HCT116 (cell line): ENCODE measurements around the gene TNFAIP3. TPM values are rescaled to one million over a fixed set of nuclear protein-coding genes. Genes with fewer than 3 reads are reported as not detected.

ENCODE experiments used
- ATAC-seq: fragments of 200-7000 bp; cut with Tn5 transposase; 2 replicates; pipeline ENCODE4 v1.9.1; 2020; ENCODE audit warnings: mild to moderate bottlenecking, moderate library complexity
- BruUV-seq: library from RNA; stranded (reverse); fragments of 400-500 nt; replicated peaks from 2 replicates; lab custom pipeline; 2021; lab: Mats Ljungman, UMichigan
- CTCF ChIA-PET: fragments of 300-600 bp; sonication (Branson Sonifier 250); formaldehyde crosslinking; loops from one replicate; lab custom pipeline; 2021; ENCODE audit warnings: antibody characterized with exemption; lab: Charles Lee
- POLR2A ChIA-PET: fragments of 300-600, 350-600 bp; sonication (Branson Sonifier 250); formaldehyde crosslinking; loops from one replicate; lab custom pipeline; 2021; ENCODE audit warnings: antibody characterized with exemption; lab: Charles Lee
- RAD21 ChIA-PET, 2 experiments: fragments of 300-600 bp; sonication (Branson Sonifier 250); formaldehyde crosslinking; loops; one replicate each; lab custom pipeline; 2023; ENCODE audit warnings: low total read pairs in 2 of 2; ENCODE audit not compliant: uncharacterized antibody in 2 of 2, unreplicated experiment in 2 of 2, low non-redundant PET in 1 of 2; lab: Charles Lee
- DNase-seq: peaks from one replicate; pipeline ENCODE4 v3.0.0-alpha.2; 2010; ENCODE audit warnings: low read depth, low spot score
- H2AFZ ChIP-seq: fragments of 200-600 bp; shearing (Covaris generic), sonication (generic); 2 replicates; pipeline ENCODE4 v1.6.1; 2017; ENCODE audit warnings: low read depth, mixed run types, mixed read lengths, antibody characterized with exemption, low read length; ENCODE audit not compliant: poor library complexity, severe bottlenecking
- H3K27ac ChIP-seq: 2 replicates; pipeline ENCODE4 v1.5.1; 2012; ENCODE audit warnings: low read depth, low read length
- H3K27me3 ChIP-seq: fragments of 200-600 bp; sonication (generic); 2 replicates; pipeline ENCODE4 v1.6.1; 2016; ENCODE audit warnings: mixed run types, low read length, mixed read lengths; ENCODE audit not compliant: insufficient read depth
- H3K36me3 ChIP-seq, 2 experiments: fragments of 200-500 bp in 1 of 2; fragments of 200-600 bp in 1 of 2; sonication (Bioruptor generic) in 1 of 2; sonication (generic) in 1 of 2; 2 replicates each; pipeline versions ENCODE4 v1.5.1 to v1.6.1; 2014 to 2016; ENCODE audit warnings: low read length in 2 of 2, inconsistent platforms in 1 of 2, mixed read lengths in 1 of 2, mixed run types in 1 of 2; ENCODE audit not compliant: insufficient read depth in 2 of 2, control insufficient read depth in 1 of 2
- H3K4me1 ChIP-seq, 2 experiments: fragments of 200-600 bp in 1 of 2; sonication (generic) in 1 of 2; 2 replicates each; pipeline versions ENCODE4 v1.5.1 to v1.6.1; 2012 to 2017; ENCODE audit warnings: low read length in 2 of 2, inconsistent platforms in 1 of 2, mild to moderate bottlenecking in 1 of 2, mixed read lengths in 1 of 2, mixed run types in 1 of 2, moderate library complexity in 1 of 2; ENCODE audit not compliant: insufficient read depth in 2 of 2, control insufficient read depth in 1 of 2
- H3K4me2 ChIP-seq: fragments of 200-600 bp; sonication (generic); 2 replicates; pipeline ENCODE4 v1.6.1; 2017; ENCODE audit warnings: mixed run types, low read length, mixed read lengths
- H3K4me3 ChIP-seq, 2 experiments: fragments of 200-600 bp in 1 of 2; sonication (generic) in 1 of 2; replicated peaks in 1 of 2; 2 replicates each; pipeline ENCODE4 v1.5.1; 2011 to 2016; ENCODE audit warnings: low read length in 2 of 2, control low read depth in 1 of 2, low read depth in 1 of 2, mild to moderate bottlenecking in 1 of 2, mixed read lengths in 1 of 2, mixed run types in 1 of 2
- H3K79me2 ChIP-seq: fragments of 200-600 bp; sonication (generic); 2 replicates; pipeline ENCODE4 v1.6.1; 2017; ENCODE audit warnings: mild to moderate bottlenecking, mixed run types, low read length, moderate library complexity, mixed read lengths; ENCODE audit not compliant: insufficient read depth
- H3K9ac ChIP-seq: fragments of 200-600 bp; sonication (generic); 2 replicates; pipeline ENCODE4 v1.6.1; 2016; ENCODE audit warnings: low read length, mixed read lengths
- H3K9me2 ChIP-seq: fragments of 200-600 bp; sonication (generic), shearing (Covaris generic); 2 replicates; pipeline ENCODE4 v1.6.1; 2017; ENCODE audit warnings: mixed run types, mild to moderate bottlenecking, moderate library complexity; ENCODE audit not compliant: insufficient read depth
- H3K9me3 ChIP-seq, 2 experiments: fragments of 200-500 bp in 1 of 2; fragments of 200-600 bp in 1 of 2; sonication (Bioruptor generic) in 1 of 2; sonication (generic) in 1 of 2; 2 replicates each; pipeline ENCODE4 v1.6.1; 2014 to 2017; ENCODE audit warnings: low read length in 2 of 2, mixed read lengths in 2 of 2, inconsistent platforms in 1 of 2, low read depth in 1 of 2, mild to moderate bottlenecking in 1 of 2, mixed run types in 1 of 2, moderate library complexity in 1 of 2; ENCODE audit not compliant: control insufficient read depth in 1 of 2, insufficient read depth in 1 of 2
- H4K20me1 ChIP-seq: fragments of 200-600 bp; sonication (generic), shearing (Covaris generic); 2 replicates; pipeline ENCODE4 v1.6.1; 2017; ENCODE audit warnings: mixed run types, mild to moderate bottlenecking, moderate library complexity; ENCODE audit not compliant: insufficient read depth
- CEBPB ChIP-seq: IDR thresholded peaks from 2 replicates; pipeline ENCODE4 v1.6.1; 2012; ENCODE audit warnings: low read depth
- EGR1 ChIP-seq: IDR thresholded peaks from 2 replicates; pipeline ENCODE4 v1.6.1; 2012; ENCODE audit warnings: low read depth
- ELF1 ChIP-seq: IDR thresholded peaks from 2 replicates; pipeline ENCODE4 v1.6.1; 2012; ENCODE audit warnings: low read depth, borderline replicate concordance
- EZH2phosphoT487 ChIP-seq: fragments of 200-600 bp; IDR thresholded peaks from 2 replicates; pipeline ENCODE4 v1.6.1; 2018; ENCODE audit warnings: antibody characterized with exemption, borderline replicate concordance
- FOSL1 ChIP-seq: IDR thresholded peaks from 2 replicates; pipeline ENCODE4 v1.6.1; 2012; ENCODE audit warnings: low read depth
- POLR2AphosphoS5 ChIP-seq: IDR thresholded peaks from 2 replicates; pipeline ENCODE4 v1.6.1; 2011; ENCODE audit warnings: mild to moderate bottlenecking, low read depth, low read length, moderate library complexity
- RAD21 ChIP-seq: IDR thresholded peaks from 2 replicates; pipeline ENCODE4 v1.6.1; 2012; ENCODE audit warnings: low read depth, mild to moderate bottlenecking
- SIN3A ChIP-seq: IDR thresholded peaks from 2 replicates; pipeline ENCODE4 v1.6.1; 2012; ENCODE audit warnings: low read depth
- SP1 ChIP-seq: IDR thresholded peaks from 2 replicates; pipeline ENCODE4 v1.6.1; 2012; ENCODE audit warnings: low read depth
- YY1 ChIP-seq: IDR thresholded peaks from 2 replicates; pipeline ENCODE4 v1.6.1; 2011; ENCODE audit warnings: low read length, low read depth, moderate library complexity, mild to moderate bottlenecking; ENCODE audit not compliant: insufficient replicate concordance; ENCODE audit errors: extremely low read depth
- ZNF274 ChIP-seq: fragments of 200-500 bp; sonication (Bioruptor generic); IDR thresholded peaks from 2 replicates; pipeline ENCODE4 v1.6.1; 2014; ENCODE audit warnings: mild to moderate bottlenecking, low read depth, low read length, inconsistent platforms
- intact Hi-C: fragments of 100-400 bp; cut with micrococcal nuclease; formaldehyde crosslinking; loops from 2 replicates; pipeline ENCODE4 v1.10.0; 2022
- total RNA-seq: library from RNA; stranded (reverse); gene quantifications from one replicate; pipeline ENCODE4 v1.2.1, GENCODE V29; 2021; ENCODE audit not compliant: unreplicated experiment
- TF ChIP-seq, protein P1 (sequence below): IDR thresholded peaks from 2 replicates; pipeline ENCODE4 v1.6.1; 2012; ENCODE audit warnings: low read depth
- TF ChIP-seq, protein P2 (sequence below): IDR thresholded peaks from 2 replicates; pipeline ENCODE4 v1.6.1; 2012
- TF ChIP-seq, protein P3 (sequence below): IDR thresholded peaks from 2 replicates; pipeline ENCODE4 v1.6.1; 2011; ENCODE audit warnings: mild to moderate bottlenecking, low read length, moderate library complexity; ENCODE audit not compliant: insufficient replicate concordance; ENCODE audit errors: extremely low read depth
- TF ChIP-seq, protein P4 (sequence below), 3 experiments: fragments of 200-600 bp in 1 of 3; sonication (generic) in 1 of 3; IDR thresholded peaks in 2 of 3; conservative IDR thresholded peaks in 1 of 3; 2 replicates each; pipeline ENCODE4 v1.5.1; 2012 to 2017; ENCODE audit warnings: low read depth in 2 of 3, low read length in 2 of 3, antibody characterized with exemption in 1 of 3, borderline replicate concordance in 1 of 3, control low read depth in 1 of 3, mild to moderate bottlenecking in 1 of 3, mixed read lengths in 1 of 3, mixed run types in 1 of 3, moderate library complexity in 1 of 3; ENCODE audit not compliant: insufficient read depth in 1 of 3

Gene TNFAIP3
- total RNA-seq, 1 experiment from 2014 or later: 4.4 TPM

DNA sequence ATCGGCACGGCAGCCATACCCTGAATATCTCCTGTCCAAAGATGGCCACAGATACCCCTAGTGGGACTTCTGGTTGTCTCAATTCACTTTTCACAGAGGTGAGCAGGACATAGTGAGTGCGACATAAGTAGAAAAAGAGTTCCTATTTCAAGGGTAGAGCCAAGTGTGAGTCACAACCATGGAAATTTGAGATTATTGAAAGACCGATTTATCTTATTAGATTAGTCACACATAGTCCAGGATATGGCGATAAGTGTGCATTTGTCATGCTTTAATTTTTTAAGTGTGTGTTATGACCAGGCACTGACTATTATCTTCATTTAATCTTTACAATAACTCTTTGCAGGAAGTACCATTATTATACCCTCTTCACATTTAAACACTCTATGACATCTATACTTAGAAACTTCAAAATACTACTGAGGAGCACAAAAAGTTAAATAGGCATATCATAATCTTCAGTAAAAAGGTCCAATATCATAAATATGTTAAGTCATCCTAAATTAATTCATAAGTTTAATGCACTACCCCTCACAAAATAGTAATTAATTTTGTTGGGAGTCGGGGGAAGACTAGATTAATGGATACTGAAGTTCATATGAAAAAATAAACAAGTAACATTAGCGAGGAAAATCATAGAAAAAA, 13.4 kb upstream of the TNFAIP3 start (continued):
- TF ChIP-seq, protein P1, sequence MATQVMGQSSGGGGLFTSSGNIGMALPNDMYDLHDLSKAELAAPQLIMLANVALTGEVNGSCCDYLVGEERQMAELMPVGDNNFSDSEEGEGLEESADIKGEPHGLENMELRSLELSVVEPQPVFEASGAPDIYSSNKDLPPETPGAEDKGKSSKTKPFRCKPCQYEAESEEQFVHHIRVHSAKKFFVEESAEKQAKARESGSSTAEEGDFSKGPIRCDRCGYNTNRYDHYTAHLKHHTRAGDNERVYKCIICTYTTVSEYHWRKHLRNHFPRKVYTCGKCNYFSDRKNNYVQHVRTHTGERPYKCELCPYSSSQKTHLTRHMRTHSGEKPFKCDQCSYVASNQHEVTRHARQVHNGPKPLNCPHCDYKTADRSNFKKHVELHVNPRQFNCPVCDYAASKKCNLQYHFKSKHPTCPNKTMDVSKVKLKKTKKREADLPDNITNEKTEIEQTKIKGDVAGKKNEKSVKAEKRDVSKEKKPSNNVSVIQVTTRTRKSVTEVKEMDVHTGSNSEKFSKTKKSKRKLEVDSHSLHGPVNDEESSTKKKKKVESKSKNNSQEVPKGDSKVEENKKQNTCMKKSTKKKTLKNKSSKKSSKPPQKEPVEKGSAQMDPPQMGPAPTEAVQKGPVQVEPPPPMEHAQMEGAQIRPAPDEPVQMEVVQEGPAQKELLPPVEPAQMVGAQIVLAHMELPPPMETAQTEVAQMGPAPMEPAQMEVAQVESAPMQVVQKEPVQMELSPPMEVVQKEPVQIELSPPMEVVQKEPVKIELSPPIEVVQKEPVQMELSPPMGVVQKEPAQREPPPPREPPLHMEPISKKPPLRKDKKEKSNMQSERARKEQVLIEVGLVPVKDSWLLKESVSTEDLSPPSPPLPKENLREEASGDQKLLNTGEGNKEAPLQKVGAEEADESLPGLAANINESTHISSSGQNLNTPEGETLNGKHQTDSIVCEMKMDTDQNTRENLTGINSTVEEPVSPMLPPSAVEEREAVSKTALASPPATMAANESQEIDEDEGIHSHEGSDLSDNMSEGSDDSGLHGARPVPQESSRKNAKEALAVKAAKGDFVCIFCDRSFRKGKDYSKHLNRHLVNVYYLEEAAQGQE: no peak
- TF ChIP-seq, protein P2, sequence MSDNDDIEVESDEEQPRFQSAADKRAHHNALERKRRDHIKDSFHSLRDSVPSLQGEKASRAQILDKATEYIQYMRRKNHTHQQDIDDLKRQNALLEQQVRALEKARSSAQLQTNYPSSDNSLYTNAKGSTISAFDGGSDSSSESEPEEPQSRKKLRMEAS: peak; percentile 48; the same call in 1 of the 2 replicates

DNA sequence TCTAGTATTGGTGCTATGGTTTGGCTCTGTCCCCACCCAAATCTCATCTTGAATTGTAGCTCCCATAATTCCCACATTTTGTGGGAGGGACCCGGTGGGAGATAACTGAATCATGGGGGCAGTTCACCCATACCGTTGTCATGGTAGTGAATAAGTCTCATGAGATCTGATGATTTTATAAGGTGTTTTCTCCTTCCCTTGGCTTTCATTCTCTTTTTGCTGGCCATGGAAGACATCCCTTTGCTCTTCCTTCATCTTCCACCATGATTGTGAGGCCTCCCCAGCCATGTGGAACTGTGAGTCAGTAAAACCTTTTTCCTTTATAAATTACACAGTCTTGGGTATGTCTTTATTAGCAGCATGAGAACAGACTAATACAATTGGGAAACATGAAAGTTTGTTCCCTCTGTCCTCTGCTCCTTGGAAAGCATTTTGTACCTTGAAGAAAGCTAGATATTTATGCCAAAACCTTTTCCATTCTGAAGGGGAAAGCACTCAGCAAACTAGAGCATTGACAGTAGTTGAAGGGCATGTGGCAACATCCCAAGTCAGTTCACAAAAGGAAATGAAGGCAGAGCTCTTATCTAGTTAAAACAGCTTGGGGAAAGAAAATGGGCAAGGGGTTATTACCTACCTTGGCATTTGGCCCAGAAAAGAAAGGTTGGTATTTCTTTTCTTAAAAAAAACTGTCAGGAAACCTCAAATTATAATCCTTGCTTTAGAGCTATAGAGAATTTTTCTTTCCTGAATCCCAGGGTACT, 10.7 kb upstream of the TNFAIP3 start:
- Histone ChIP-seq H3K9ac (no peak overlapping the region), H3K4me2 (no peak overlapping the region), H4K20me1 (no peaks in the 10 kb centered on the region), H3K27ac (no peak overlapping the region), H3K4me1 (peaks cover 0 to 31% of the 10 kb centered on the region in 2 experiments; a peak in 3 of 4 replicates), H3K27me3 (no peaks in the 10 kb centered on the region), H2AFZ (no peak overlapping the region), H3K79me2 (no peaks in the 10 kb centered on the region), H3K9me2 (no peaks in the 10 kb centered on the region), H3K9me3 (no peaks in the 10 kb centered on the region), H3K4me3 (no peak overlapping the region), H3K36me3 (no peaks in the 10 kb centered on the region)
- POLR2A ChIA-PET: no interaction called here
- CTCF ChIA-PET: no interaction called here
- DNase-seq (no peak), ATAC-seq (no peak)
- intact Hi-C loops: no loop called here
- RAD21 ChIA-PET: no interaction called here
- no TSS peak for BruUV-seq
- TF ChIP-seq RAD21 (no peak), SP1 (no peak), ELF1 (no peak), EGR1 (no peak), FOSL1 (no peak), ZNF274 (no peak), POLR2AphosphoS5 (no peak), YY1 (no peak), EZH2phosphoT487 (no peak), CEBPB (no peak), SIN3A (no peak)
- TF ChIP-seq, protein P3, sequence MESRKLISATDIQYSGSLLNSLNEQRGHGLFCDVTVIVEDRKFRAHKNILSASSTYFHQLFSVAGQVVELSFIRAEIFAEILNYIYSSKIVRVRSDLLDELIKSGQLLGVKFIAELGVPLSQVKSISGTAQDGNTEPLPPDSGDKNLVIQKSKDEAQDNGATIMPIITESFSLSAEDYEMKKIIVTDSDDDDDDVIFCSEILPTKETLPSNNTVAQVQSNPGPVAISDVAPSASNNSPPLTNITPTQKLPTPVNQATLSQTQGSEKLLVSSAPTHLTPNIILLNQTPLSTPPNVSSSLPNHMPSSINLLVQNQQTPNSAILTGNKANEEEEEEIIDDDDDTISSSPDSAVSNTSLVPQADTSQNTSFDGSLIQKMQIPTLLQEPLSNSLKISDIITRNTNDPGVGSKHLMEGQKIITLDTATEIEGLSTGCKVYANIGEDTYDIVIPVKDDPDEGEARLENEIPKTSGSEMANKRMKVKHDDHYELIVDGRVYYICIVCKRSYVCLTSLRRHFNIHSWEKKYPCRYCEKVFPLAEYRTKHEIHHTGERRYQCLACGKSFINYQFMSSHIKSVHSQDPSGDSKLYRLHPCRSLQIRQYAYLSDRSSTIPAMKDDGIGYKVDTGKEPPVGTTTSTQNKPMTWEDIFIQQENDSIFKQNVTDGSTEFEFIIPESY: no peak
- TF ChIP-seq, protein P2: no peak
- TF ChIP-seq, protein P4, sequence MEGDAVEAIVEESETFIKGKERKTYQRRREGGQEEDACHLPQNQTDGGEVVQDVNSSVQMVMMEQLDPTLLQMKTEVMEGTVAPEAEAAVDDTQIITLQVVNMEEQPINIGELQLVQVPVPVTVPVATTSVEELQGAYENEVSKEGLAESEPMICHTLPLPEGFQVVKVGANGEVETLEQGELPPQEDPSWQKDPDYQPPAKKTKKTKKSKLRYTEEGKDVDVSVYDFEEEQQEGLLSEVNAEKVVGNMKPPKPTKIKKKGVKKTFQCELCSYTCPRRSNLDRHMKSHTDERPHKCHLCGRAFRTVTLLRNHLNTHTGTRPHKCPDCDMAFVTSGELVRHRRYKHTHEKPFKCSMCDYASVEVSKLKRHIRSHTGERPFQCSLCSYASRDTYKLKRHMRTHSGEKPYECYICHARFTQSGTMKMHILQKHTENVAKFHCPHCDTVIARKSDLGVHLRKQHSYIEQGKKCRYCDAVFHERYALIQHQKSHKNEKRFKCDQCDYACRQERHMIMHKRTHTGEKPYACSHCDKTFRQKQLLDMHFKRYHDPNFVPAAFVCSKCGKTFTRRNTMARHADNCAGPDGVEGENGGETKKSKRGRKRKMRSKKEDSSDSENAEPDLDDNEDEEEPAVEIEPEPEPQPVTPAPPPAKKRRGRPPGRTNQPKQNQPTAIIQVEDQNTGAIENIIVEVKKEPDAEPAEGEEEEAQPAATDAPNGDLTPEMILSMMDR (IDR thresholded peaks at IDR 0.05 in 2 of 3, conservative IDR thresholded peaks at IDR 0.05 in 1 of 3; ENCODE audit: borderline replicate concordance in 1 of 3, insufficient read depth in 1 of 3, low read depth in 2 of 3, low read length in 2 of 3): no peak
